MM.1S (cell line): Measurements from ENCODE around the gene CAPN8.

Experiments used
- EZH2 ChIP-seq: fragments of 300-600 bp; sonication (generic); optimal IDR thresholded peaks from 2 replicates; pipeline ENCODE3; 2017; ENCODE audit warnings: low read depth, mild to moderate bottlenecking, antibody characterized with exemption, low read length, mixed read lengths
- EZH2phosphoT487 ChIP-seq: fragments of 300-600 bp; sonication (generic); IDR thresholded peaks from 2 replicates; pipeline ENCODE4 v1.6.1; 2018; ENCODE audit warnings: antibody characterized with exemption, low read length
- TF ChIP-seq, protein P1 (sequence below): fragments of 300-600 bp; sonication (generic); IDR thresholded peaks from 2 replicates; pipeline ENCODE4 v1.5.1; 2016; ENCODE audit warnings: antibody characterized with exemption, low read length, mixed read lengths

DNA sequence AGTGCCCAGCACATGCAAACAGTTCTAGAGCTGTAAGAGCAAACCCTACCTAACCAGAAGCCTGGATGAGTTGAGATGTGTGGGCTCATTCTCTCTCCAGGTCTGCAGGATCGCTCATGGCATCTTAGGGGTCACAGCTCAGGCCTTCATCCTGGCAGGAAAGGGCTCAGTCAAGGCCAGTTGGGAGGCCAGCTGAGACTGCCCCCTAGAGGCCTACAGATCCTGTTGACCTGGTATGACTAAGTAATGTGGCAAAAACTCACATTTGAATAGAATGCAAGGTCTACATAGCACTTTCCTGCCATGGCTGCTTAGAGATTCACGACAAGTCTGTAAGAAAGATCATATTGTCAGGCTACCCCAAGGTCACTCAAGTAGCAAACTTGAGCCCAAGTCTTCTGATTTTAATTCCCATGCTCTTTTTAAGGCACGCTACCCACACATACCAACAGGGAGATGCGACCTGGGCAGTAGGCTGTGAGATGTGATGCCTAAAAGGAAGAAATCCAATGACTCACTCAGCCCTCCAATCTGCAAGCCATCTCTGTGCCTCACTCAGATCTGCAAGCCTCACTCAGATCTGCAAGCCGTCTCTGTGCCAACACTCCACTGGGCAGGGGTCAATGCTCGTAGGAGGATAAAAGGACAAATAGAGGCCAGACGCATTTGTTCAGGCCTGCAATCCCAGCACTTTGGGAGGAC, 5.1 kb upstream of the CAPN8 start:
- TF ChIP-seq EZH2phosphoT487, result no peak
- TF ChIP-seq, protein P1, sequence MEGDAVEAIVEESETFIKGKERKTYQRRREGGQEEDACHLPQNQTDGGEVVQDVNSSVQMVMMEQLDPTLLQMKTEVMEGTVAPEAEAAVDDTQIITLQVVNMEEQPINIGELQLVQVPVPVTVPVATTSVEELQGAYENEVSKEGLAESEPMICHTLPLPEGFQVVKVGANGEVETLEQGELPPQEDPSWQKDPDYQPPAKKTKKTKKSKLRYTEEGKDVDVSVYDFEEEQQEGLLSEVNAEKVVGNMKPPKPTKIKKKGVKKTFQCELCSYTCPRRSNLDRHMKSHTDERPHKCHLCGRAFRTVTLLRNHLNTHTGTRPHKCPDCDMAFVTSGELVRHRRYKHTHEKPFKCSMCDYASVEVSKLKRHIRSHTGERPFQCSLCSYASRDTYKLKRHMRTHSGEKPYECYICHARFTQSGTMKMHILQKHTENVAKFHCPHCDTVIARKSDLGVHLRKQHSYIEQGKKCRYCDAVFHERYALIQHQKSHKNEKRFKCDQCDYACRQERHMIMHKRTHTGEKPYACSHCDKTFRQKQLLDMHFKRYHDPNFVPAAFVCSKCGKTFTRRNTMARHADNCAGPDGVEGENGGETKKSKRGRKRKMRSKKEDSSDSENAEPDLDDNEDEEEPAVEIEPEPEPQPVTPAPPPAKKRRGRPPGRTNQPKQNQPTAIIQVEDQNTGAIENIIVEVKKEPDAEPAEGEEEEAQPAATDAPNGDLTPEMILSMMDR, result peak; percentile 58
- TF ChIP-seq EZH2, result no peak
